Glomerular visceral epithelial cell (primary cell): ENCODE measurements around the gene SEPTIN14.
"Not testable (repeated sequence)": the region's sequence is repeated elsewhere in the genome, so short reads cannot be mapped to it uniquely, and the experiment has no call there.

Experiments used
- DNase-seq: peaks from one replicate; pipeline ENCODE4 v3.0.0-alpha.2; 2016; ENCODE audit errors: extremely low spot score

Gene SEPTIN14

DNA sequence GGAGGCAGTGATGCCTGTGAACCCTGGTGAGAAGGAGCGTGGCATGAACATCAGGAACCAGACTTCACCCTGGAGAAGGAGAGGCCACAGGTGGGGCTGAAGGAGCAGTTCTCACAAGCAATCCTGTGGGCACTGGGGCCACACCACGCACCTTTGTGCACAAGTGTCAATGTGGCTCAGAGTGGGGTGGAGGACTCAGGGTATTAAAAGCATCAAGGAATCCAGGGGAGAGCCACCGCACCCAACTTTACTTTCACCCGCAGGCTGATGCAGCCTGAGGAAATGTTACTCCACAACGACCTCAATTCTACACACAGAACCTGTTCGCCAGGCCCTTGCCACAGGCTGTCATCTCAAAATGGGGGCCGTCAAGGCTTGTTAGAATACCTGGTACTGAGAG lies 77.1 kb downstream of the SEPTIN14 start:
- DNase-seq = not testable (repeated sequence)

DNA sequence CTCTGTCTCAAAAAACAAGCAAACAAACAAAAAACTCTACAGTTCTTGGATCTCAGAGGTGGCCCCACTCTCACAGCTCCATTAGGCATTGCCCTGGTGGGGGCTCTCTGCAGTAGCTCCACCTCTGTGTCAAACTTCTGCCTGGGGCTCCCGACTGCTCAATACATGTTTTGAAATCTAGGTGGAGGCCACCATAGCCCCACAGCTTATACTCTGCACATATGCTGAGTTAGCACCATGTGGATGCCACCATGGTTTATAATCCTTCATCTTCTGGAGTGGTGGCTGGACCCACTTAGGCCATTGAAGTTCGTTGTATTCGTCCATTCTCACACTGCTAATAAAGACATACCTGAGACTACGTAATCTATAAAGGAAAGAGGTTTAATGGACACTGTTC lies 78.4 kb downstream of the SEPTIN14 start:
- no peak for DNase-seq

- DNase-seq = no peak
Measured at GRCh38 chr7:55778631-55779030, 83.9 kb downstream of the SEPTIN14 start.

- no peak for DNase-seq
Measured at GRCh38 chr7:55776196-55776595, 86.4 kb downstream of the SEPTIN14 start.

DNA sequence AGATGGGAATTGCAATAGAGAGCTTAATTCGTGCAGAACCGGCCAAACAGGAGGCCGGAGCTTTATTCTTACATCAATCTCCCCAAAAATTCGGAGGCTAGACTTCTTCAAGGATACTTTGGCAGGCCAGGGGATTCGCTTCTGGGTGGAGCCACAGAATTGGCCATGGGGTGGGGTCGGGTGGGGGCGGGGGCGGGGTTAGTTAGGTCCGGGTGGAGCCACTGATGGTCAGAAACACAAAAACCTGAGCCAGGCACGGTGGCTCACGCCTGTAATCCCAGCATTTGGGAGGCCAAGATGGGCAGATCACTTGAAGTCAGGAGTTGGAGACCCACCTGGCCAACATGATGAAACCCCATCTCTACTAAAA lies 87.5 kb downstream of the SEPTIN14 start:
- no peak for DNase-seq

DNA sequence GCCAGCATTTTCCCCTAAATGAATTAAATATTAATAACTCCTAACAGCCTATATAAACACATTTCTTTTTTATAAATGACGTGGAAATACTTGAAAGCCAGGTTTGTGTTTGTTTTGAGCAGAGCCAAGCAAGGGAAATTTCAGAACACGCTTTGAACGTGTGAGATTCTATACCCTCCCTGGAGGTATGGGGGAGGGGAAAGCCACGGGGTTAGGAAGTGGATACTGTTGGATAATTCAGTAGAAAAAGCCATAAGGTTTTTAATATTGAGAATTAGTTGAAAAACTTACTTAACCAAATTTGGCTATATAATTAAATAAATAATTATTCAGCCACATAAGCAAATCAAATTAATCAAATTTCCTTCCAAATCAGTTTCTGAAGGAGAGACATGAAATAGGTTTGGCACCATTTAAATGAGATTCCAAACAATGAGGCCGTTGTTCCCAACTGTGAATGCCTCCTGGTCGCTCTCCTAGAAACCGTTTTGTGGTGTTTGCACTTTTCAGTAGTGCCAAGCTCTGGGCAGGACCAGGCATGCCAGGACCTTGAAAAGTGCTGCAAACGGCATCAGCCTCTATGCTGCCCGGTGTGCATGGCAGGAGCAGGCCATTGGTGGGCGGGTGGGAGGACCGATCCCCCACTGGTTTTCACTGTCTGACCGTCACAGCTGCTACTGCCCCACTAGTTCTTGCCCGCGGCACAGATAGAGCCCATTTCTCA lies 88.1 kb downstream of the SEPTIN14 start:
- DNase-seq = no peak

DNA sequence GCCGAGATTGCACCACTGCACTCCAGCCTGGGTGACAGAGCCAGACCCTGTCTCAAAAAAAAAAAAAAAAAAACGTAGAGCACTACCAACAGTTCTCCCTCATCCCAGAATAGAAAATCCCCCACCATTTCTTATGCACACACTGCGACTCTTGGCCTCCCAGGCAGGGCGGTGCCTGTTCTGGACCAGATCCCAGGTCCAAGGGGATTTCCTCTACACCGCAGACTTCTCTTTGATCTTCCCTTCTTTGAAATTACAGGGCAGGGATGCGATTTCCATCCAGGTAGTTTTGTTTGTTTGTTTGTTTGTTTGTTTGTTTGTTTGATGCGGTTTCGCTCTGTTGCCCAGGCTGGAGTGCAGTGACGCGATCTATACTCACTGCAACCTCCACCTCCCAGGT lies 91.8 kb downstream of the SEPTIN14 start:
- DNase-seq = no peak

DNA sequence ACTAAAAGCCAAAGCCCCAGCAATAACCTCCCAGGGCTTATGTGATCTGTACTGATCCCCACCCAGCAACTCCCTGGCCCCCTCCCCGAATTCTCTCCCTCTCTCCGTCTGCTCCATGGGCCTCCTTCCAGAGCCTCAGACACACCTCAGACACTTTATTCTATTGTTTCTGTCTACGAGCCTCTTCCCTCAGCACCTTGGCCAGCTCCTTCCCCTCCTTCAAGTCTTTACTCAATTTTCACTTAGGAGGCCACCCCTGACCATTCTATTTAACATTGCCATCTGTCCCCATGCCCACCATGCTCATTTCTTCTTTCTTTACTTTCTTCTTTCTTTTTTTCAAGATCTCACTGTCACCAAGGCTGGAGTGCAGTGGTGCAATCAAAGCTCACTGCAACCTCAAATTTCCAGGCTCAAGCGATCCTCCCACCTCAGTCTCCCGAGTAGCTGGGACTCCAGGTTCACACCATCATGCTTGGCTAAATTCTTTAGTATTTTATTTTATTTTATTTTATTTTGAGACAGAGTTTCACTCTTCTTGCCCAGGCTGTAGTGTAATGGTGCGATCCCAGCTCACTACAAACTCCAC lies 109.2 kb downstream of the SEPTIN14 start:
- DNase-seq = not testable (repeated sequence)

GRCh38 chr7:55744706-55745105 lies 117.8 kb downstream of the SEPTIN14 start:
- DNase-seq = not testable (repeated sequence)
